MCF 10A (cell line): ENCODE results near the gene KCNMB4. TPM values are rescaled to one million over a fixed set of nuclear protein-coding genes. Genes with fewer than 3 reads are reported as not detected.

Source experiments
- BruUV-seq: library from RNA; stranded (reverse); fragments of 400-500 nt; replicated peaks from 2 replicates; lab custom pipeline; 2021; lab: Mats Ljungman, UMichigan
- CTCF ChIA-PET: fragments of 300-600 bp; sonication (Branson Sonifier 250); formaldehyde crosslinking; extraction: SDS; loops from one replicate; lab custom pipeline; 2021; ENCODE audit warnings: antibody characterized with exemption, inconsistent platforms; lab: Yijun Ruan, JAX
- POLR2A ChIA-PET: fragments of 300-600, 350-650 bp; sonication (Branson Sonifier 250); formaldehyde crosslinking; extraction: SDS; loops from one replicate; lab custom pipeline; 2020; ENCODE audit warnings: antibody characterized with exemption, inconsistent platforms; lab: Yijun Ruan, JAX
- DNase-seq: peaks from one replicate; pipeline ENCODE4 v3.0.0-alpha.2; 2018; ENCODE audit not compliant: unreplicated experiment
- H3K27ac Mint-ChIP-seq: one replicate; pipeline ENCODE4 v1.8.0; 2022; ENCODE audit warnings: mild to moderate bottlenecking, low read depth, mixed read lengths; ENCODE audit not compliant: unreplicated experiment
- H3K27me3 Mint-ChIP-seq: one replicate; pipeline ENCODE4 v1.8.0; 2022; ENCODE audit warnings: mixed read lengths; ENCODE audit not compliant: insufficient read depth, unreplicated experiment
- H3K36me3 Mint-ChIP-seq: one replicate; pipeline ENCODE4 v1.8.0; 2022; ENCODE audit warnings: mild to moderate bottlenecking, moderate library complexity, mixed read lengths; ENCODE audit not compliant: insufficient read depth, unreplicated experiment
- H3K4me1 Mint-ChIP-seq: one replicate; pipeline ENCODE4 v1.8.0; 2022; ENCODE audit warnings: mixed read lengths; ENCODE audit not compliant: insufficient read depth, unreplicated experiment
- H3K4me3 Mint-ChIP-seq: one replicate; pipeline ENCODE4 v1.8.0; 2022; ENCODE audit warnings: mild to moderate bottlenecking, moderate library complexity, mixed read lengths; ENCODE audit not compliant: unreplicated experiment
- H3K9me3 Mint-ChIP-seq: one replicate; pipeline ENCODE4 v1.8.0; 2022; ENCODE audit warnings: mixed read lengths; ENCODE audit not compliant: unreplicated experiment
- CTCF ChIP-seq: fragments of 200-600 bp; IDR thresholded peaks from one replicate; pipeline ENCODE4 v1.8.0; 2022; ENCODE audit warnings: antibody characterized with exemption, mild to moderate bottlenecking; ENCODE audit not compliant: unreplicated experiment
- intact Hi-C: fragments of 100-400 bp; cut with micrococcal nuclease; formaldehyde crosslinking; loops from 2 replicates; pipeline ENCODE4 v1.14.1; 2022
- total RNA-seq: library from RNA; stranded (reverse); gene quantifications from 2 replicates; pipeline ENCODE4 v1.2.3, GENCODE V29; 2022

KCNMB4 gene
- total RNA-seq, 1 experiment from 2014 or later: not detected

GRCh38 chr12:70463997-70464396 lies 97.9 kb downstream of the KCNMB4 start:
- Mint-ChIP-seq H3K9me3 (peaks cover 9% of the 10 kb centered on the region), H3K27ac (no peak overlapping the region), H3K27me3 (no peaks in the 10 kb centered on the region), H3K4me3 (no peak overlapping the region), H3K4me1 (no peaks in the 10 kb centered on the region), H3K36me3 (no peaks in the 10 kb centered on the region)
- ChIA-PET POLR2A (no interaction called here), CTCF (interaction anchor here (1.2 kb wide), 1 partner anchor 11 kb away, joined by 3 read pairs; no protein-coding TSS in a partner anchor)
- BruUV-seq: no TSS peak
- intact Hi-C loops: no loop called here
- DNase-seq: no peak
- TF ChIP-seq CTCF: no peak

GRCh38 chr12:70466753-70467152 lies 100.7 kb downstream of the KCNMB4 start:
- ChIA-PET CTCF (interaction anchor here (0.6 to 0.7 kb wide), 2 partner anchors 18 to 660 kb away, joined by 3 read pairs; no protein-coding TSS in a partner anchor), POLR2A (no interaction called here)
- Mint-ChIP-seq H3K4me3 (no peak overlapping the region), H3K27ac (no peak overlapping the region), H3K9me3 (peaks cover 9% of the 10 kb centered on the region), H3K4me1 (no peaks in the 10 kb centered on the region), H3K27me3 (no peaks in the 10 kb centered on the region), H3K36me3 (no peaks in the 10 kb centered on the region)
- no peak for DNase-seq
- BruUV-seq: no TSS peak
- no peak for TF ChIP-seq CTCF
- intact Hi-C loops: no loop called here

GRCh38 chr12:70467476-70467875 lies 101.4 kb downstream of the KCNMB4 start:
- no peak for DNase-seq
- intact Hi-C loops: no loop called here
- TF ChIP-seq CTCF: no peak
- no TSS peak for BruUV-seq
- no peaks in the 10 kb centered on the region for H3K27me3 Mint-ChIP-seq
- no peaks in the 10 kb centered on the region for H3K4me1 Mint-ChIP-seq
- H3K27ac Mint-ChIP-seq: no peak overlapping the region
- ChIA-PET POLR2A (no interaction called here), CTCF (interaction anchor here (0.6 kb wide), 1 partner anchor 660 kb away, joined by 3 read pairs; no protein-coding TSS in a partner anchor)
- H3K4me3 Mint-ChIP-seq: no peak overlapping the region
- H3K36me3 Mint-ChIP-seq: no peaks in the 10 kb centered on the region
- H3K9me3 Mint-ChIP-seq: peaks cover 9% of the 10 kb centered on the region

- no peak overlapping the region for H3K4me3 Mint-ChIP-seq
- intact Hi-C loops: no loop called here
Measured at GRCh38 chr12:70467918-70468733, 102.0 kb downstream of the KCNMB4 start.

More at GRCh38 chr12:70467918-70468733, 102.0 kb downstream of the KCNMB4 start:
- BruUV-seq: no TSS peak
- no peaks in the 10 kb centered on the region for H3K4me1 Mint-ChIP-seq
- ChIA-PET CTCF (no interaction called here), POLR2A (no interaction called here)
- DNase-seq: no peak
- H3K27ac Mint-ChIP-seq: no peak overlapping the region
- no peaks in the 10 kb centered on the region for H3K27me3 Mint-ChIP-seq
- TF ChIP-seq CTCF: no peak
- H3K36me3 Mint-ChIP-seq: no peaks in the 10 kb centered on the region
- peaks cover 9% of the 10 kb centered on the region for H3K9me3 Mint-ChIP-seq
